B cell (primary cell): ENCODE data around the gene AXIN1. TPM values are rescaled to one million over a fixed set of nuclear protein-coding genes. Genes with fewer than 3 reads are reported as not detected.

Experiments
- ATAC-seq: fragments of 200-7000 bp; cut with Tn5 transposase; one replicate; pipeline ENCODE4 v1.10.0; 2021; ENCODE audit warnings: low read depth, mild to moderate bottlenecking, moderate number of reproducible peaks, moderate library complexity
- CTCF ChIA-PET: fragments of 350-600 bp; sonication (Branson Sonifier 250); formaldehyde crosslinking; loops from one replicate; lab custom pipeline; 2021; ENCODE audit warnings: antibody characterized with exemption, inconsistent platforms; lab: Charles Lee
- POLR2A ChIA-PET: fragments of 350-600 bp; sonication (Branson Sonifier 250); formaldehyde crosslinking; loops from one replicate; lab custom pipeline; 2021; ENCODE audit warnings: antibody characterized with exemption; lab: Charles Lee
- DNase-seq: peaks from one replicate; pipeline ENCODE4 v3.0.0; 2013
- H2AFZ ChIP-seq: 2 replicates; pipeline ENCODE4 v1.6.1; 2012; ENCODE audit warnings: mild to moderate bottlenecking, low read depth, low read length; ENCODE audit not compliant: insufficient read depth, poor library complexity, severe bottlenecking
- H3K27ac ChIP-seq, 2 donors: 1 replicate in 1 of 2; 2 replicates in 1 of 2; pipeline ENCODE4 v1.5.1; 2012 to 2013; ENCODE audit warnings: low read length in 2 of 2, mild to moderate bottlenecking in 2 of 2, moderate library complexity in 1 of 2
- H3K27me3 ChIP-seq, 4 experiments: fragments of 200-600 bp in 1 of 4; sonication (generic) in 1 of 4; replicated peaks in 1 of 4; 1 replicate in 2 of 4; 2 replicates in 2 of 4; pipeline versions ENCODE4 v1.6.1 to v1.7.0; 2013 to 2016; ENCODE audit warnings: low read length in 3 of 4, mild to moderate bottlenecking in 2 of 4, mixed read lengths in 1 of 4, moderate library complexity in 1 of 4; ENCODE audit not compliant: insufficient read depth in 4 of 4, control insufficient read depth in 3 of 4; ENCODE audit errors: control extremely low read depth in 1 of 4
- H3K36me3 ChIP-seq, 2 experiments: replicated peaks in 1 of 2; 1 replicate in 1 of 2; 2 replicates in 1 of 2; pipeline versions ENCODE4 v1.6.1 to v1.7.1; 2013; ENCODE audit warnings: low read length in 1 of 2; ENCODE audit not compliant: insufficient read depth in 2 of 2, control insufficient read depth in 1 of 2; ENCODE audit errors: control extremely low read depth in 1 of 2, extremely low read depth in 1 of 2
- H3K4me1 ChIP-seq, 2 donors: fragments of 200-600 bp in 1 of 2; sonication (generic) in 1 of 2; 1 replicate in 1 of 2; 2 replicates in 1 of 2; pipeline versions ENCODE4 v1.5.1 to v1.6.1; 2013 to 2017; ENCODE audit warnings: low read length in 2 of 2; ENCODE audit not compliant: control insufficient read depth in 2 of 2, insufficient read depth in 2 of 2
- H3K4me2 ChIP-seq: replicated peaks from 2 replicates; pipeline ENCODE3; 2012; ENCODE audit warnings: mild to moderate bottlenecking, low read depth, low read length; ENCODE audit not compliant: poor library complexity, severe bottlenecking
- H3K4me3 ChIP-seq, 5 experiments: fragments of 200-600 bp in 1 of 5; sonication (generic) in 1 of 5; 1 replicate in 3 of 5; 2 replicates in 2 of 5; pipeline versions ENCODE4 v1.5.1 to v1.7.0; 2011 to 2016; ENCODE audit warnings: low read length in 4 of 5, mild to moderate bottlenecking in 4 of 5, low read depth in 2 of 5, control low read depth in 1 of 5, moderate library complexity in 1 of 5; ENCODE audit not compliant: insufficient read depth in 1 of 5; ENCODE audit errors: control extremely low read depth in 1 of 5, extremely low read depth in 1 of 5
- H3K79me2 ChIP-seq: fragments of 200-600 bp; sonication (generic); one replicate; pipeline ENCODE4 v1.6.0; 2016; ENCODE audit warnings: low read length; ENCODE audit not compliant: control insufficient read depth, insufficient read depth
- H3K9ac ChIP-seq: fragments of 200-600 bp; sonication (generic); 2 replicates; pipeline ENCODE4 v1.6.1; 2017; ENCODE audit warnings: mild to moderate bottlenecking, low read length, moderate library complexity
- H3K9me3 ChIP-seq, 3 donors: one replicate each; pipeline versions ENCODE4 v1.6.1 to v1.7.1; 2013; ENCODE audit warnings: low read length in 2 of 3; ENCODE audit not compliant: control insufficient read depth in 2 of 3, insufficient read depth in 1 of 3; ENCODE audit errors: control extremely low read depth in 1 of 3
- H4K20me1 ChIP-seq: 2 replicates; pipeline ENCODE4 v1.6.0; 2012; ENCODE audit warnings: mild to moderate bottlenecking, low read length; ENCODE audit not compliant: insufficient read depth, control insufficient read depth, poor library complexity, severe bottlenecking
- H3K27ac Mint-ChIP-seq: one replicate; pipeline ENCODE4 v1.8.0; 2021; ENCODE audit warnings: mixed read lengths
- H3K27me3 Mint-ChIP-seq: one replicate; pipeline ENCODE4 v1.8.0; 2021; ENCODE audit warnings: mixed read lengths
- H3K4me1 Mint-ChIP-seq: one replicate; pipeline ENCODE4 v1.8.0; 2021; ENCODE audit warnings: mixed read lengths
- H3K4me3 Mint-ChIP-seq: one replicate; pipeline ENCODE4 v1.8.0; 2021; ENCODE audit warnings: mixed read lengths
- H3K9me3 Mint-ChIP-seq: one replicate; pipeline ENCODE4 v1.8.0; 2022; ENCODE audit warnings: mixed read lengths; ENCODE audit not compliant: insufficient read depth
- CTCF ChIP-seq: fragments of 200-600 bp; IDR thresholded peaks from one replicate; pipeline ENCODE4 v1.8.0; 2022; ENCODE audit warnings: antibody characterized with exemption, mild to moderate bottlenecking
- EZH2 ChIP-seq: IDR thresholded peaks from 2 replicates; pipeline ENCODE4 v1.6.1; 2012; ENCODE audit warnings: borderline replicate concordance, low read depth, mild to moderate bottlenecking, moderate library complexity, low read length; ENCODE audit not compliant: insufficient read depth, poor library complexity, severe bottlenecking
- WGBS: methylation state at CpG from one replicate; pipeline ENCODE4 v1.1.5; 2013; ENCODE audit warnings: missing lambda C conversion rate; ENCODE audit not compliant: insufficient coverage; 5-methylcytosine and 5-hydroxymethylcytosine counted together
- intact Hi-C: fragments of 100-400 bp; cut with micrococcal nuclease; formaldehyde crosslinking; loops from one replicate; pipeline ENCODE4 v1.10.0; 2022
- polyA plus RNA-seq: library from polyadenylated mRNA; depleted of rRNA; stranded (reverse); fragments of >200 nt; gene quantifications from 2 replicates; pipeline ENCODE4 v1.2.3, GENCODE V29; 2012
- total RNA-seq, 2 donors: library from RNA; stranded (reverse); fragments of 120-200 nt in 1 of 2; gene quantifications; 1 replicate in 1 of 2; 2 replicates in 1 of 2; pipeline versions ENCODE4 v1.2.3 to v1.2.4, GENCODE V29; 2013 to 2022

Gene AXIN1
- total and polyA plus RNA-seq, 2 donors (not counting 1 experiment from before 2014, with no cell fraction given): 39.0 to 40.8 TPM

DNA sequence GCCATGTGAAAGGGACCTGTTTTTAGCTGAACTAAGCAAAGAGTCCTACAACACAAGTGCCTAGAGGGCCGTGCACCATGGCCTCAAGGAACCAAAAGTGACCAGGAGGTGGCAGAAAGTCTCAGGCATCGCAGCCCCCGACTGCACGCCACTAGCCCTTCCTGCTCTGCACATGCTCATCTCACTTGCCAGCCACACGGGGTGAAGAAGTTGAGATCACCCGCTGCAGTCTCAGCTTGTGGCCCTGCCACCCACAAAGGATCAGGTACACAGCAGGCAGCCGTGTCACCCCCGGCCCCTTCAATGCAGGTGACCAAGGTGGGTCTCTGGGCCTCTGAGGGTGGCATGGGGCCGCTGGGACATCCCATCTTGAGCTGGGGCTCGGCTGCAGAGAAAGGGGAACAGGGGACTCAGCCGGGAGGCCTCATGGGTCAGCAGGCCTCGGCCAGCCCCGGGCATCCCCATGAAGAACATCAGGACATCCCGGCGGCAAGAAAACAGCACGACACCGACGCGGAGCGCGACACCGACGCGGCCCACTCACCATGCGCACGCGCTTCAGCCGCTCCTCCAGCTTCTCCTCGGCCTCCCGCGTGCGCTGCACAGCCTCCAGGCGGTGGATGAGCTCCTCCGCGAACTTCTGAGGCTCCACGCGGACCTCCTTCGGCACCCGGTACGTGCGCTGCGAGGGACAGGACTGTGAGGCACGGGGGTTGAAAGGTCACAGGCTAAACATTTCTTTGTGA is 48.6 kb downstream of the AXIN1 start:
- H3K9ac ChIP-seq: no peak overlapping the region
- CTCF ChIA-PET: interaction anchor here (0.8 to 1.0 kb wide), 2 partner anchors 98 to 197 kb away, joined by 3 to 4 read pairs; partner anchors contain the start of gene DECR2
- peaks cover 18% of the 10 kb centered on the region for H3K79me2 ChIP-seq
- no peak overlapping the region for H2AFZ ChIP-seq
- Mint-ChIP-seq H3K27me3 (no peaks in the 10 kb centered on the region), H3K4me1 (no peaks in the 10 kb centered on the region), H3K27ac (no peak overlapping the region), H3K4me3 (no peak overlapping the region), H3K9me3 (no peaks in the 10 kb centered on the region)
- no peaks in the 10 kb centered on the region for H3K4me1 ChIP-seq
- 93% methylated on average over 43 of the region's 43 CpGs for WGBS
- intact Hi-C loops: no loop called here
- POLR2A ChIA-PET: no interaction called here
- TF ChIP-seq CTCF: no peak
- no peak for TF ChIP-seq EZH2
- DNase-seq (peak; percentile 35), ATAC-seq (no peak)
- H3K27ac ChIP-seq: no peak overlapping the region
- no peaks in the 10 kb centered on the region for H3K27me3 ChIP-seq
- peaks cover 20% of the 10 kb centered on the region for H4K20me1 ChIP-seq
- peaks cover 0 to 30% of the 10 kb centered on the region in 2 experiments for H3K36me3 ChIP-seq
- no peak overlapping the region for H3K4me3 ChIP-seq
- H3K4me2 ChIP-seq: no peak overlapping the region
- H3K9me3 ChIP-seq: no peaks in the 10 kb centered on the region

DNA sequence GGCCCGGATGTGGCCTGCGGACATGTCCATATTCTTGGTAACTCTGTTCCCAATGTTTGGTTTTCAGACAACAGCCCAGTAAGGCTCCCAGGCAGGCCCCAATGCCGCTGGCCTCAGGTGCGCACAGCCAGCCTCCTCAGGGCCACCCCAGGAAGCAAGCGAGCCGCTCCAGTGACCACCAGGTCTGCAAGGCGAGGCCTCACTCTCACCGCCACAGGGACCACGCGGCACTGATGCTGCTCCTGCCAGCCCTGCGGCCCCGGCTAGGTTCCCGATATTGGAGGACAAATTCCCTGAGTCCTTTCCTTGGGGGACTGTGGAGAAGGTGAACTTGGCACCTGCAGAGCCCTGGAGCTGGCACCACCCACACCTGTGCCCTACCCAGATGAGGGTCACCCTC is 50.6 kb downstream of the AXIN1 start:
- Histone ChIP-seq H3K9ac (no peak overlapping the region), H3K4me3 (no peak overlapping the region), H3K36me3 (peaks cover 0 to 31% of the 10 kb centered on the region in 2 experiments), H2AFZ (no peak overlapping the region), H4K20me1 (peaks cover 10% of the 10 kb centered on the region), H3K79me2 (peaks cover 9% of the 10 kb centered on the region), H3K9me3 (no peaks in the 10 kb centered on the region), H3K27me3 (no peaks in the 10 kb centered on the region), H3K4me1 (no peaks in the 10 kb centered on the region), H3K27ac (no peak overlapping the region), H3K4me2 (no peak overlapping the region)
- DNase-seq: no peak
- POLR2A ChIA-PET: no interaction called here
- Mint-ChIP-seq H3K4me3 (no peak overlapping the region), H3K27me3 (no peaks in the 10 kb centered on the region), H3K27ac (no peak overlapping the region), H3K9me3 (no peaks in the 10 kb centered on the region), H3K4me1 (no peaks in the 10 kb centered on the region)
- intact Hi-C loops: no loop called here
- TF ChIP-seq CTCF (no peak), EZH2 (no peak)
- ATAC-seq: no peak
- CTCF ChIA-PET: no interaction called here
- WGBS: 99% methylated on average over 10 of the region's 13 CpGs
